Natural killer cell (primary cell): ENCODE measurements around the gene EIF1. TPM values are rescaled to one million over a fixed set of nuclear protein-coding genes. Genes with fewer than 3 reads are reported as not detected.

Source experiments
- ATAC-seq, 3 donors: fragments of 150-1000 bp in 2 of 3; fragments of 200-7000 bp in 1 of 3; cut with Tn5 transposase; 1 replicate in 1 of 3; 2 replicates in 2 of 3; pipeline ENCODE4 v1.10.0; 2021; ENCODE audit warnings: mild to moderate bottlenecking in 2 of 3, moderate library complexity in 2 of 3
- DNase-seq, 2 donors: peaks; one replicate each; pipeline versions ENCODE4 v3.0.0 to v3.0.0-alpha.2; 2013 to 2021; ENCODE audit warnings: mixed read lengths in 1 of 2
- H3K27ac ChIP-seq: one replicate; pipeline ENCODE4 v1.5.1; 2013; ENCODE audit warnings: mild to moderate bottlenecking, low read length
- H3K27me3 ChIP-seq: one replicate; pipeline ENCODE4 v1.6.1; 2013; ENCODE audit warnings: low read length; ENCODE audit not compliant: control insufficient read depth, insufficient read depth
- H3K36me3 ChIP-seq: one replicate; pipeline ENCODE4 v1.6.1; 2013; ENCODE audit warnings: low read length; ENCODE audit not compliant: control insufficient read depth, insufficient read depth
- H3K4me1 ChIP-seq: one replicate; pipeline ENCODE4 v1.6.1; 2013; ENCODE audit warnings: low read length; ENCODE audit not compliant: control insufficient read depth, insufficient read depth
- H3K4me3 ChIP-seq: one replicate; pipeline ENCODE4 v1.5.1; 2013; ENCODE audit warnings: low read length
- H3K9me3 ChIP-seq: one replicate; pipeline ENCODE4 v1.6.1; 2013; ENCODE audit warnings: low read length; ENCODE audit not compliant: control insufficient read depth, insufficient read depth
- H3K27ac Mint-ChIP-seq, 2 donors: one replicate each; pipeline ENCODE4 v1.8.0; 2022; ENCODE audit warnings: mild to moderate bottlenecking in 2 of 2, mixed read lengths in 2 of 2, moderate library complexity in 1 of 2
- H3K27me3 Mint-ChIP-seq, 2 donors: one replicate each; pipeline ENCODE4 v1.8.0; 2022; ENCODE audit warnings: low read depth in 2 of 2, mixed read lengths in 2 of 2
- H3K36me3 Mint-ChIP-seq: one replicate; pipeline ENCODE4 v1.8.0; 2022; ENCODE audit warnings: mixed read lengths
- H3K4me1 Mint-ChIP-seq, 2 donors: one replicate each; pipeline ENCODE4 v1.8.0; 2022; ENCODE audit warnings: mixed read lengths in 2 of 2
- H3K4me3 Mint-ChIP-seq: one replicate; pipeline ENCODE4 v1.8.0; 2022; ENCODE audit warnings: mild to moderate bottlenecking, moderate library complexity, mixed read lengths
- H3K9me3 Mint-ChIP-seq, 2 donors: one replicate each; pipeline ENCODE4 v1.8.0; 2022; ENCODE audit warnings: mixed read lengths in 2 of 2
- WGBS: methylation state at CpG from one replicate; pipeline ENCODE4 v1.1.7; 2013; ENCODE audit warnings: missing lambda C conversion rate; ENCODE audit not compliant: insufficient coverage; 5-methylcytosine and 5-hydroxymethylcytosine counted together
- intact Hi-C: fragments of 100-400 bp; cut with micrococcal nuclease; formaldehyde crosslinking; loops from one replicate; pipeline ENCODE4 v1.14.2; 2022
- total RNA-seq, 4 donors: library from RNA; stranded (reverse); fragments of 120-200 nt in 1 of 4; gene quantifications; one replicate each; pipeline versions ENCODE4 v1.2.3 to v1.2.4, GENCODE V29; 2013 to 2022
- TF ChIP-seq, protein P1 (sequence below): fragments of 200-600 bp; IDR thresholded peaks from one replicate; pipeline ENCODE4 v1.8.0; 2022; ENCODE audit warnings: antibody characterized with exemption

EIF1 gene
- total RNA-seq, 3 donors from 2014 or later (not counting 1 experiment from before 2014, with no cell fraction given) = 2,034 to 2,368 (median 2,279) TPM

DNA sequence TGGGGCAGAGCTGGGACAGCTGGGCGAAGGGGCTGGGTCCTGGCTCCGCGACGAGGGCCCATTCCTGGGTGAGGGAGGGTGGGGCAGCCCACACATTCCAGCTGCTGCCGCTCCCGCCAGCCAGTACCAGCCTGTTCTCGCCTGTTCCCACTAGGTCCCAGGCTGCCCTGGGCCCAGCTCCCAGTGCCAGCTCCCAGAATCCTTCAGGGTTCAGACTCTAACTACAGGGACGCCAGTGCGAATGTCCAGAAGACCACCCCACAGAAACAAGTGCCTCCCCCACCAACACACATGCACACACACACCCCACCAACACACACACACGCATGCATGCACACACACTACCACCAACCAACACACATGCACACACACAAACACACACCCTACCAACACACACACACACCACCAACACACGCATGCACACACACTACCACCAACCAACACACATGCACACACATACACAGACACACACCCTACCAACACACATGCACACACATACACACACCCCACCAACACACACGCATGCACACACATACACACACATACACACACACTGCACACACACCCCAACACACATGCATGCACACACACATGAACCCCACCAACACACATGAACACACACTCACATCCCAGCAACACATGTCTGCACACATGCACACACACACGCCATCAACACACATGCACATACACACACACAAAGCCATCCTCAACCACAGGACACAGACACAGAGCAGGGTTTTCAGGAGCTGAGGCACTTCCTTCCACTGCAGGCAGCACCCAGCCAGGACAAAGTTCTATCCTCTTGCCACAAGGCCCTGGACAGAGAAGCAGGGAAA lies 36.8 kb upstream of the EIF1 start:
- H3K27ac Mint-ChIP-seq = peak overlapping the region in 1 of 2 donors; percentile 19
- H3K4me3 Mint-ChIP-seq = no peak overlapping the region
- H3K27ac ChIP-seq = no peak overlapping the region
- peaks cover 14% of the 10 kb centered on the region for H3K4me1 ChIP-seq
- ATAC-seq (no peak), DNase-seq (no peak)
- H3K9me3 ChIP-seq = no peaks in the 10 kb centered on the region
- peaks cover 9 to 10% of the 10 kb centered on the region in 2 donors for H3K4me1 Mint-ChIP-seq
- intact Hi-C loops = no loop called here
- TF ChIP-seq, protein P1, sequence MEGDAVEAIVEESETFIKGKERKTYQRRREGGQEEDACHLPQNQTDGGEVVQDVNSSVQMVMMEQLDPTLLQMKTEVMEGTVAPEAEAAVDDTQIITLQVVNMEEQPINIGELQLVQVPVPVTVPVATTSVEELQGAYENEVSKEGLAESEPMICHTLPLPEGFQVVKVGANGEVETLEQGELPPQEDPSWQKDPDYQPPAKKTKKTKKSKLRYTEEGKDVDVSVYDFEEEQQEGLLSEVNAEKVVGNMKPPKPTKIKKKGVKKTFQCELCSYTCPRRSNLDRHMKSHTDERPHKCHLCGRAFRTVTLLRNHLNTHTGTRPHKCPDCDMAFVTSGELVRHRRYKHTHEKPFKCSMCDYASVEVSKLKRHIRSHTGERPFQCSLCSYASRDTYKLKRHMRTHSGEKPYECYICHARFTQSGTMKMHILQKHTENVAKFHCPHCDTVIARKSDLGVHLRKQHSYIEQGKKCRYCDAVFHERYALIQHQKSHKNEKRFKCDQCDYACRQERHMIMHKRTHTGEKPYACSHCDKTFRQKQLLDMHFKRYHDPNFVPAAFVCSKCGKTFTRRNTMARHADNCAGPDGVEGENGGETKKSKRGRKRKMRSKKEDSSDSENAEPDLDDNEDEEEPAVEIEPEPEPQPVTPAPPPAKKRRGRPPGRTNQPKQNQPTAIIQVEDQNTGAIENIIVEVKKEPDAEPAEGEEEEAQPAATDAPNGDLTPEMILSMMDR = no peak
- WGBS = 96% methylated on average over 13 of the region's 13 CpGs
- H3K36me3 Mint-ChIP-seq = no peaks in the 10 kb centered on the region
- H3K36me3 ChIP-seq = no peaks in the 10 kb centered on the region
- no peaks in the 10 kb centered on the region for H3K27me3 Mint-ChIP-seq
- no peaks in the 10 kb centered on the region for H3K9me3 Mint-ChIP-seq
- no peaks in the 10 kb centered on the region for H3K27me3 ChIP-seq
- H3K4me3 ChIP-seq = no peak overlapping the region

DNA sequence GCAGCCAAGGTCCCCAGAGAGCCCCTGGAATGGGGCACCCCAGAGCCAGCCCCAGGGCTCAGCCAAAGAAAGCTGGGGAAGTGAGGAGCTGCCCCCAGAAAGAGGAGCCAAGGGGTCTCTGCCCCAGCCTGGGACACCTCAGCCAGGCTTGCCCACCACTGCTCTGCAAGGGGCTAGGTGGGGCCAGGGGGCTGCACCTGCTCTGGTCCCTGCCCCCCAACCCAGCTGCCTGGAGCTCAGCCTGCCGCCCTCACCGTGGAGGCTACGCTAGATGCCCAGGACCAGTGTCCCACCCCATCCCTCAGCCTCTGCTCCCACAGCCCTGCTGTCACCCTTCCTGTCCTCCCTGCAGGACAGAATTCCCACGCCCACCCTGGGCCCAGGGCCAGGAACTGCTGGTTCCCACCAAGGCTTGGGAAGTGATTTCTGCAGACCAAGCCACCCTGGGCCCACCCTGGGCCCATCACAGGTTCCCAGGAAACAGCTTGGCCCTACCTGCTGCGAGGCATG lies 36.2 kb upstream of the EIF1 start:
- 84% methylated on average over 5 of the region's 5 CpGs for WGBS
- Mint-ChIP-seq H3K9me3 (no peaks in the 10 kb centered on the region), H3K27me3 (no peaks in the 10 kb centered on the region), H3K27ac (no peak overlapping the region), H3K4me1 (peaks cover 9 to 10% of the 10 kb centered on the region in 2 donors), H3K4me3 (no peak overlapping the region), H3K36me3 (no peaks in the 10 kb centered on the region)
- no peaks in the 10 kb centered on the region for H3K36me3 ChIP-seq
- H3K9me3 ChIP-seq = no peaks in the 10 kb centered on the region
- no peak for DNase-seq
- H3K4me3 ChIP-seq = no peak overlapping the region
- ATAC-seq = no peak
- TF ChIP-seq, protein P1 = no peak
- no peaks in the 10 kb centered on the region for H3K27me3 ChIP-seq
- no peak overlapping the region for H3K27ac ChIP-seq
- intact Hi-C loops = no loop called here
- H3K4me1 ChIP-seq = peaks cover 14% of the 10 kb centered on the region

DNA sequence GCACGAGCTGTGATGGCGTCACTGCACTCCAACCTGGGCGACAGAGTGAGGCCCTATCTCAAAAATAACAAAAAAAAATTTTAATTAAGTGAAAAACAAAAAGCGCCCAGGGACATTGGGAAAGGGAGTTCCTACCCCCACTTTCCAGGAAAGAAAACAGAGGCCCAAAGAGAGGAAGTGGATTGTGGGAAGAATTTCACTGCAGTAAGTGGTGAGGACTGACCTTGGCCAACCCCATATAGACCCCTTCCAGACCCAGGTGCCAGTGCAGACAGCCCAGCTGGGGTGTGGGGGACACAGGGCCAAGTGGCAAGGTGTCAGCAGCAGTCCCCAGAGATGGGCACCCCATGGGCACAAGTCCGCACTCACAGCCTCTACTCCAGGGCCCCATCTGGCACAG lies 35.3 kb upstream of the EIF1 start:
- intact Hi-C loops = no loop called here
- H3K4me3 ChIP-seq = no peak overlapping the region
- ATAC-seq = no peak
- Mint-ChIP-seq H3K36me3 (no peaks in the 10 kb centered on the region), H3K4me3 (no peak overlapping the region), H3K9me3 (no peaks in the 10 kb centered on the region), H3K4me1 (peaks cover 3 to 4% of the 10 kb centered on the region in 2 donors), H3K27me3 (no peaks in the 10 kb centered on the region), H3K27ac (no peak overlapping the region)
- H3K27ac ChIP-seq = no peak overlapping the region
- H3K27me3 ChIP-seq = no peaks in the 10 kb centered on the region
- no peaks in the 10 kb centered on the region for H3K9me3 ChIP-seq
- H3K4me1 ChIP-seq = peaks cover 5% of the 10 kb centered on the region
- no peaks in the 10 kb centered on the region for H3K36me3 ChIP-seq
- WGBS = 100% methylated on average over 2 of the region's 5 CpGs
- TF ChIP-seq, protein P1 = no peak
- no peak for DNase-seq
